ENCODE measurements around the gene CCDC97.
"Not testable (repeated sequence)": the region's sequence is repeated elsewhere in the genome, so short reads cannot be mapped to it uniquely, and the experiment has no call there.

Gene CCDC97

DNA sequence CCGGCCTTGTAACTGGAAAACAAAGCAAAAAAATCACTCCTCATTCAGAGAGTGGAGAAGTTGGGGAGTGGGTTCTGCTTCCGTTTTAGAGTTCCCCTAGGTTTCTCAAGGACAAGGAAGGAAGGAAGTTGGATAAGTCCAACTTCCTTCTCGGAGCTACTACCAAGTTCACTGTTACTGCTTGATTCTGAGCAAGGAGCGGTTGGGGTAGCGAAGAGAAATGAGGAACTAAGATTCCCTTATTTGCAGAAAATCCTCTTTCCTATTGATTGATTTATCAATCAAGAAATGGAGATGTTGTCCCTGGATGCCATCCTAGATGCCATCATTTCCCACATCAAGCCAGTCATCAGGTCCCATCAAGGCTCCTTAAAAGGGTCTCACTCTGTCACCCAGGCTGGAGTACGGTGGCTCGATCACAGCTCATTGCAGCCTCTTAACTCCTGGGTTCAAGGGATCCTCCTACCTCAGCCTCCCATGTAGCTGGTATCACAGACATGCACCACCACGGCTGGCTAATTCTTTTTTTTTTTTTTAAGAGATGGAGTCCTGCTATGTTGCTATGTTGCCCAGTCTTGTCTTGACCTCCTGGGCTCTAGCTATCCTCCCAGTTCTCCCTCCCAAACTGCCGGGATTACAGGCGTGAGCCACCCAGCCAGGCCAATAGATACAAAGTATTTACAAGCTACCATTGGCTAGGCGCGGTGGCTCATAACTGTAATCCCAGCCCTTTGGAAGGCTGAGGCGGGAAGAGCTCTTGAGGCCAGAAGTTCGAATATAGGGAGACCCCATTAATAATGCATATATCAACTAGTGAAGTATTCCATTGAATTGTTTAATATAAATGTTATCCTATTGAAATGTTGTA lies 54.8 kb downstream of the CCDC97 start:
- no peak for DNase-seq (ENCODE audit: low read depth)

GRCh38 chr19:41366089-41366488 lies 56.1 kb downstream of the CCDC97 start:
- DNase-seq (ENCODE audit: low read depth): no peak

DNA sequence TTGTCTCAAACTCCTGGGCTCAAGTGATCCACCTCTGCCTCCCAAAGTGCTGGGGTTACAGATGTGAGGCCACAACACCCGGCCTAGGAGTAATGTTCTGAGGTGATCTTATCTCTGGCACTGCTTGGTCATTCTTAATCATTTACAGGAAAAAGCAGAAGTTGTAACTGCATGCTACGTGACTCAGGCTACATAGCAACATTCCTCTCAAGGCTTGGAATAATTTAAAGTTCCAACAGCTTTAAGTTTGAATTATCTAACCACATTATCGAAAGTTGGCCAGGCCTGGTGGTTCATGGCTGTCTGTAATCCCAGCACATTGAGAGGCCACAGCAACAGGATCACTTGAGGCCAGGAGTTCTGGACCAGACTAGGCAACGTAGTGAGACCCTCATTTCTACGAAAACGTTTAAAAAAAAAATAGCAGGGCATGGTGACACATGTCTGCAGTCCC lies 57.9 kb downstream of the CCDC97 start:
- DNase-seq (ENCODE audit: low read depth): peak; percentile 69

DNA sequence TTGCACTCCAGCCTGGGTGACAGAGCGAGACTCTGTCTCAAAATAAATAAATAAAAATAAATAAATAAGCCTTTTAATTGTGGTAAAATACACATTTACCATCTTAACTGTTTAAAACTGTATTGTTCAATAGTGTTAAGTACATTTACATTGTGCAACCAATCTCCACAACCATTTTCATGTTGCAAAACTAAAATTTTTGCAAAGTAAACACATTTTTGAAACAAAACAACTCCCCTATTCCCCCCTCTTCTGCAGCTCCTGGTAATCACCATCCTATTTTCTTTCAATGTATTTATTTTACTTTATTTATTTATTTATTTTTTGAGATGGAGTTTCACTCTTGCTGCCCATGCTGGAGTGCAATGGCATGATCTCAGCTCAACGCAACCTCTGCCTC lies 59.8 kb downstream of the CCDC97 start:
- DNase-seq (ENCODE audit: low read depth): no peak

- not testable (repeated sequence) for DNase-seq (ENCODE audit: low read depth)
Measured at GRCh38 chr19:41371119-41371518, 61.1 kb downstream of the CCDC97 start.

DNA sequence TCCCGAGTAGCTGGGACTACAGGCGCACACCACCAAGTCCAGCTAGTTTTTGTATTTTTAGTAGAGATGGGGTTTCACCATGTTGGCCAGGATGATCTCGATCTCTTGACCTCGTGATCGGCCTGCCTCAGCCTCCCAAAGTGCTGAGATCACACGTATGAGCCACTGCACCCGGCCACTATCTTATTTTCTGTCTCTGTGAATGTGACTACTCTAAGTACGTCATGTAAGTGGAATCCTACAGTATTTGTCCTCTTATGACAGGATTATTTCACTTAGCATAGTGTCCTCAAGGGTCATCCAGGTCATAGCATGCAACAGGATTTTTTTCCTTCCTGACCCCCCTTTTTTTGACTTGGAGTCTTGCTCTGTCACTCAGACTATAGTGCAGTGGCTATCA lies 61.6 kb downstream of the CCDC97 start:
- no peak for DNase-seq (ENCODE audit: low read depth)

GRCh38 chr19:41372501-41372900 lies 62.5 kb downstream of the CCDC97 start:
- no peak for DNase-seq (ENCODE audit: low read depth)

GRCh38 chr19:41373993-41374392 lies 64.0 kb downstream of the CCDC97 start:
- DNase-seq (ENCODE audit: low read depth): peak; percentile 89

All from fibroblast of the conjunctiva (primary cell).